Measurements from ENCODE around the gene EIF3K. TPM values are rescaled to one million over a fixed set of nuclear protein-coding genes. Genes with fewer than 3 reads are reported as not detected.
A peak's percentile ranks its signal among the peaks of the same experiment; 100 is the strongest.
"Not testable (repeated sequence)": the region's sequence is repeated elsewhere in the genome, so short reads cannot be mapped to it uniquely, and the experiment has no call there.

Gene EIF3K
- total RNA-seq (2014; rRNA removed; shearing (Covaris generic)), result 320 and 322 TPM in 2 replicates

GRCh38 chr19:38618590-38619360, at the start of gene EIF3K:
Gene EIF3K (plus strand): TSS chr19:38619188. CDS start chr19:38619269, 81 bp downstream.
- DNase-seq, result peak; percentile 98 to 99
- Histone ChIP-seq H3K27ac (peak within 1 kb of the TSS; percentile 17; the same call in 1 of the 2 replicates), H3K4me3 (peak within 1 kb of the TSS; percentile 68), H3K27me3 (no peaks in the 10 kb centered on the region), H3K9me3 (replicated peaks) (no peaks in the 10 kb centered on the region), H3K4me1 (peaks cover 5% of the 10 kb centered on the region; the same call in 1 of the 2 replicates), H3K36me3 (peaks cover 28% of the 10 kb centered on the region)

- H3K4me3 ChIP-seq, result no peak overlapping the region
- no peaks in the 10 kb centered on the region for H3K27me3 ChIP-seq
- no peak for DNase-seq
- no peak overlapping the region for H3K27ac ChIP-seq
- H3K9me3 ChIP-seq (replicated peaks), result no peaks in the 10 kb centered on the region
- H3K4me1 ChIP-seq, result no peaks in the 10 kb centered on the region
- H3K36me3 ChIP-seq, result peaks cover 12% of the 10 kb centered on the region
These were observed 49.5 kb upstream of the EIF3K start for GRCh38 chr19:38569368-38569983.

- DNase-seq, result no peak
- H3K4me3 ChIP-seq, result no peak overlapping the region
- no peaks in the 10 kb centered on the region for H3K9me3 ChIP-seq (replicated peaks)
- H3K27me3 ChIP-seq, result no peaks in the 10 kb centered on the region
- H3K36me3 ChIP-seq, result peaks cover 17% of the 10 kb centered on the region
- no peaks in the 10 kb centered on the region for H3K4me1 ChIP-seq
- no peak overlapping the region for H3K27ac ChIP-seq
These were observed 47.3 kb upstream of the EIF3K start for GRCh38 chr19:38571682-38572081.

GRCh38 chr19:38577826-38578225, 41.2 kb upstream of the EIF3K start:
- Histone ChIP-seq H3K27ac (no peak overlapping the region), H3K4me1 (no peaks in the 10 kb centered on the region), H3K9me3 (replicated peaks) (no peaks in the 10 kb centered on the region), H3K36me3 (peaks cover 26% of the 10 kb centered on the region), H3K27me3 (no peaks in the 10 kb centered on the region), H3K4me3 (no peak overlapping the region)
- DNase-seq, result no peak

- H3K4me1 ChIP-seq; H3K9me3 ChIP-seq (replicated peaks); DNase-seq; H3K27me3 ChIP-seq; H3K27ac ChIP-seq; H3K4me3 ChIP-seq: not testable (repeated sequence)
- peaks cover 27% of the 10 kb centered on the region for H3K36me3 ChIP-seq
These were observed 39.7 kb upstream of the EIF3K start for GRCh38 chr19:38579304-38579703.

GRCh38 chr19:38580080-38580479, 38.9 kb upstream of the EIF3K start:
- no peaks in the 10 kb centered on the region for H3K4me1 ChIP-seq
- DNase-seq, result no peak
- no peaks in the 10 kb centered on the region for H3K27me3 ChIP-seq
- H3K4me3 ChIP-seq, result no peak overlapping the region
- H3K36me3 ChIP-seq, result peaks cover 31% of the 10 kb centered on the region
- H3K9me3 ChIP-seq (replicated peaks), result no peaks in the 10 kb centered on the region
- no peak overlapping the region for H3K27ac ChIP-seq

GRCh38 chr19:38583219-38583984, 35.6 kb upstream of the EIF3K start:
- Histone ChIP-seq H3K4me3 (no peak overlapping the region), H3K27me3 (no peaks in the 10 kb centered on the region), H3K9me3 (replicated peaks) (no peaks in the 10 kb centered on the region), H3K36me3 (peaks cover 42% of the 10 kb centered on the region), H3K4me1 (no peaks in the 10 kb centered on the region), H3K27ac (no peak overlapping the region)
- no peak for DNase-seq

- DNase-seq, result no peak
- H3K4me3 ChIP-seq, result no peak overlapping the region
- no peaks in the 10 kb centered on the region for H3K4me1 ChIP-seq
- H3K36me3 ChIP-seq, result peaks cover 37% of the 10 kb centered on the region
- no peaks in the 10 kb centered on the region for H3K9me3 ChIP-seq (replicated peaks)
- H3K27ac ChIP-seq, result no peak overlapping the region
- H3K27me3 ChIP-seq, result no peaks in the 10 kb centered on the region
These were observed 35.0 kb upstream of the EIF3K start for GRCh38 chr19:38583985-38584305.

GRCh38 chr19:38587562-38587961, 31.4 kb upstream of the EIF3K start:
- no peak overlapping the region for H3K27ac ChIP-seq
- no peak for DNase-seq
- no peak overlapping the region for H3K4me3 ChIP-seq
- no peaks in the 10 kb centered on the region for H3K27me3 ChIP-seq
- no peaks in the 10 kb centered on the region for H3K4me1 ChIP-seq
- peaks cover 35% of the 10 kb centered on the region for H3K36me3 ChIP-seq
- H3K9me3 ChIP-seq (replicated peaks), result no peaks in the 10 kb centered on the region

- Histone ChIP-seq H3K9me3 (replicated peaks) (no peaks in the 10 kb centered on the region), H3K4me3 (no peak overlapping the region), H3K27ac (no peak overlapping the region), H3K4me1 (no peaks in the 10 kb centered on the region), H3K27me3 (no peaks in the 10 kb centered on the region), H3K36me3 (peaks cover 32% of the 10 kb centered on the region)
- DNase-seq, result no peak
These were observed 30.9 kb upstream of the EIF3K start for GRCh38 chr19:38588041-38588440.

- Histone ChIP-seq H3K27me3 (no peaks in the 10 kb centered on the region), H3K36me3 (peaks cover 6% of the 10 kb centered on the region; the same call in 1 of the 2 replicates), H3K4me1 (no peaks in the 10 kb centered on the region), H3K4me3 (no peak overlapping the region), H3K9me3 (replicated peaks) (no peaks in the 10 kb centered on the region), H3K27ac (no peak overlapping the region)
- no peak for DNase-seq
These were observed 26.0 kb upstream of the EIF3K start for GRCh38 chr19:38592940-38593339.

- Histone ChIP-seq H3K4me1 (no peaks in the 10 kb centered on the region), H3K9me3 (replicated peaks) (no peaks in the 10 kb centered on the region), H3K36me3 (no peaks in the 10 kb centered on the region), H3K4me3 (peak overlapping the region; percentile 38), H3K27ac (no peak overlapping the region), H3K27me3 (no peaks in the 10 kb centered on the region)
- peak; percentile 68 to 73 for DNase-seq
These were observed 22.7 kb upstream of the EIF3K start for GRCh38 chr19:38596057-38596981.

GRCh38 chr19:38597075-38597474, 21.9 kb upstream of the EIF3K start:
- no peak for DNase-seq
- Histone ChIP-seq H3K4me1 (no peaks in the 10 kb centered on the region), H3K27me3 (no peaks in the 10 kb centered on the region), H3K36me3 (no peaks in the 10 kb centered on the region), H3K9me3 (replicated peaks) (no peaks in the 10 kb centered on the region), H3K27ac (no peak overlapping the region), H3K4me3 (no peak overlapping the region)

GRCh38 chr19:38599722-38600121, 19.3 kb upstream of the EIF3K start:
- Histone ChIP-seq H3K36me3 (no peaks in the 10 kb centered on the region), H3K4me1 (no peaks in the 10 kb centered on the region), H3K27ac (no peak overlapping the region), H3K4me3 (no peak overlapping the region), H3K27me3 (no peaks in the 10 kb centered on the region), H3K9me3 (replicated peaks) (no peaks in the 10 kb centered on the region)
- no peak for DNase-seq

Measured in SJCRH30 (cell line).